Stimulated activated CD4-positive, alpha-beta T cell treated with anti-CD3 and anti-CD28 coated beads, Interleukin-4, amount 100 ng/mL, for 48 hours (primary cell): ENCODE measurements around the gene TNF.
"Not testable (repeated sequence)": the region's sequence is repeated elsewhere in the genome, so short reads cannot be mapped to it uniquely, and the experiment has no call there.

ENCODE experiments used
- DNase-seq, 2 donors: peaks; one replicate each; pipeline ENCODE4 v3.0.0-alpha.2; 2020; ENCODE audit warnings: low read depth in 2 of 2

The TNF gene

DNA sequence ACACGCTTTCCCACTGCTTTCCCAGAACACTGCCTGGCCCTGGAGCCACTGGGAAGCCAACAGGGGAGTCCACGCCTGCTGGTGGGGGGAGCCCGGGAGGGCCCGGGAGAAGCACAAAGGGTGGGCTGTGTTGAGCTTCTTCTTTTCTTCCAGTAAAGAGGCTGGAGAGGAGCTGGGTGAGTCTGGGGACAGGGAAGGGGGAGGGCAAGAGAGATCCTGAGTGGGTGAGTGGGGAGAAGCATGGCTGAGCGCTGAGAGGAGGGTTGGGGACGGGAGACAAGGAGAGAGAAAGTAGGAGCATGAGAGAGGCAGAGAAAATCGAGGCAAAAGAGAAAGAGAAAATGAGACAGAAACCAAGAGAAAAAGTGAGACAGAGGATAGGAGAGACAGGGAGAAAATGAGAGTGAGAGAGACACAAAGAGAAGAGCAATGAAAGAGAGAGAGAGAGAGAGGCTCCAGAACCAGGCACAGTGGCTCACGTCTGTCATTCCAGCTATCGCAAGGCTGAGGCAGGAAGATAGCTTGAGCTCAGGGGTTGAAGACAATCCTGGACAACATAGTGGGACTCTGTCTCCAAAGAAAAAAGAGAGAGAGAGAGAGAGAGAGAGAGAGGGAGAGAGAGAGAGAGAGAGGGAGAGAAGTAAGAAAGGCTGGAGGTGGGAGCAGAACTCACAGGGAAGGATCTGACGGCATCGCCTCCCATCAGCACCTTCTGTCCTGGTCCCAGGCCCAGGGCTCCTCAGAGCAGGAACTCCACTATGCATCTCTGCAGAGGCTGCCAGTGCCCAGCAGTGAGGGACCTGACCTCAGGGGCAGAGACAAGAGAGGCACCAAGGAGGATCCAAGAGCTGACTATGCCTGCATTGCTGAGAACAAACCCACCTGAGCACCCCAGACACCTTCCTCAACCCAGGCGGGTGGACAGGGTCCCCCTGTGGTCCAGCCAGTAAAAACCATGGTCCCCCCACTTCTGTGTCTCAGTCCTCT lies 12.7 kb downstream of the TNF start:
- DNase-seq = no peak

DNA sequence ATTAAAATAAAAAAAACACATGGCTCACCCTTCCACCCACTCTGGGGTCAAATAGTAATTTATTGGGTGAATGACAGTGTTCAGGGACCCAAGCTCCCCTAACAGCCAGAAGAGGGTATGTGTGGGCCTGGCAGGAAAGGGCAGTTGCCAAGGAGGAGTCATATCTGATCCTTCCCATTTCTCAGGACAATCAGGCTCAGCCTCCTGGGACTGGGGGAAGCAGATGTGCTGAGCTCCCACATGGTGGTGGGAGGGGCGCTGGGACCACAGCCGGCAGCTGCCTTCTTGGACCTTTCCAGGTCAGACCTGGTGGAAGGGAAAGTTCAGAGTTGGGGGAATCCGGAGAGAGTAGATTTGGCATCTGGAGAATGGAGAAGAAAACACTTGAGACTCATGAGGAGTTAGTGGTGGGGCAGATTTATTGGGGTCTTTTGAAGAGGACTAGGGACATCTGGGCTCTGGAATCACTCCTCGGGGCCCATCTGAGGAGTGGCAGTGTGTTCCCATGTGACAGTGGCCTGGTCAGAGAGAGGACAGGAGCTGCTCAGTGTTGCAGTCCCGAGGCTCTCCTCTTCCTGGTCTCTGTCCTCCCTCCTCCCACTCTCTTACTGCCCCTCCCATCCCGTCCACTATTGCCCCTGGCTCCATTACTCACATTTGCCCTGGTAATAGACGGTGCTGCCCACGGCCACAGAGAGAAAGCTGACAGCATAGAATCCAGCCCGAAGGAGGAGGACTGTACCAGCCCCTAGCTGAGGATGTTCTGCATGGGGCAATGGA lies 13.7 kb downstream of the TNF start:
- DNase-seq = no peak

DNA sequence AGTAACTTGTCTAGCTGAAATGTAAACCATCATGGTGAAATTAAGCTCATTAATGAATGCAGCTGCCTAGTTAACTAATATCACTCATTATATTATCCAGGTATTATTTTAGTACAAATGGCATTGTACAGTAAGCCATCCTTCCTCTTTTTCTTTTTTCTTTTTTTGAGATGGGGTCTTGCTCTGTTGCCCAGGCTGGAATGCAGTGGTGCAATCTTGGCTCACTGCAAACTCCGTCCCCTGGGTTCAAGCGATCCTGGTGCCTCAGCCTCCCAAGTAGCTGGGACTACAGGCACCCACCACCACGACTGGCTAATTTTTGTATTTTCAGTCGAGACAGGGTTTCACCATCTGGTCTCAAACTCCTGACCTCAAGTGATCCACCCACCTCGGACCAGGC lies 15.3 kb downstream of the TNF start:
- DNase-seq = not testable (repeated sequence)

DNA sequence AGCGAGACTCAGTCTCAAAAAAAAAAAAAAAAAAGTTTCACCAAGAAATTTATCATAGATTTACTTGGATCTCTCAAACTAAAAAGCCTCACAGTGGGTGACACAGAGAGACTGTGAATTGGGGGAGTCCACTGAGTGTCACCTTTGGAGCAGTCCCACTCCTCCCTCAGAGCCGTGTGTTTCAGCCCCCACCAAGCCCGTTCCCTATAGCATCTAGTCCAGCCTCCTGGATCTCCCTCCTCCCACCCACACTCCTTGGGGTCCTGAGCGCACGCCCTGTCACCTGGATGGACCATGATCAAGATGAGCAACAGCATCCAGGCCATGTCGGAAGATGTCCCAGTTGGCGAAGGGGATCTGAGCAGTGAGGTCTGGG lies 17.0 kb downstream of the TNF start:
- DNase-seq = no peak

DNA sequence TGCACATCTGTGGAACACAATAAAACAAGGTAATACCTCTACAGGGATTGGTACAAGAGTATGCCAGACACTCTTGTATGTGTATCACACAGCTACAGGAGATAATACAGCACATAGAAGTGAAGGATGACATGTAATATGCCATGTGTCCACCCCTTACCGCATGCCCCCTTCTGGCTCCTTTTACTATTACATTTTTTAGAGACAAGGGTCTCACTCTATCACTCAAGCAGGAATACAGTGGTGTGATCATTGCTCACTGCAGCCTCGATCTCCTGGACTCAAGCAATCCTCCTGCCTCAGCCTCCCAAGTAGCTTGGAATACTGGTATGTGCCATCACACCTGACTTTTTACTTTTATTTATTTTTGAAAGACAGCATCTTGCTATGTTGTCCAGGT lies 21.6 kb downstream of the TNF start:
- DNase-seq = no peak

DNA sequence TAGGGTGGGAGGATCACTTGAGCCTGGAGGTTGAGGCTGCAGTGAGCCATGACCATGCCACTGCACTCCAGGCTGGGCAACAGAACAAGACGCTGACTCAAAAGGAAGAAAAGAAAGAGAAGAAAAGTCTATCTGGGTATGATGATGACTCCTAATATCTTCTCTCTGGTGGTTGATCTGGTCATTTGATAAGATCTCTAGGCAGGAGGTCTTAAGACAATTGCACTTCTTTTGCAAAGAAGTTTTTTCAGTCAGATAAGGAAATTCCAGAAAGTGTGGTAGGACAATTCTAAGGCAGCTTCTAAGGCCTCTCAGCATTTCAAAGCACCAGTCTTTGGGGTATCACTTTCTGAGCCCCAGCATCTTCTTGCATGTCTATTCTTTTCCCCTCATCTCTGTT lies 32.0 kb downstream of the TNF start:
- no peak for DNase-seq

DNA sequence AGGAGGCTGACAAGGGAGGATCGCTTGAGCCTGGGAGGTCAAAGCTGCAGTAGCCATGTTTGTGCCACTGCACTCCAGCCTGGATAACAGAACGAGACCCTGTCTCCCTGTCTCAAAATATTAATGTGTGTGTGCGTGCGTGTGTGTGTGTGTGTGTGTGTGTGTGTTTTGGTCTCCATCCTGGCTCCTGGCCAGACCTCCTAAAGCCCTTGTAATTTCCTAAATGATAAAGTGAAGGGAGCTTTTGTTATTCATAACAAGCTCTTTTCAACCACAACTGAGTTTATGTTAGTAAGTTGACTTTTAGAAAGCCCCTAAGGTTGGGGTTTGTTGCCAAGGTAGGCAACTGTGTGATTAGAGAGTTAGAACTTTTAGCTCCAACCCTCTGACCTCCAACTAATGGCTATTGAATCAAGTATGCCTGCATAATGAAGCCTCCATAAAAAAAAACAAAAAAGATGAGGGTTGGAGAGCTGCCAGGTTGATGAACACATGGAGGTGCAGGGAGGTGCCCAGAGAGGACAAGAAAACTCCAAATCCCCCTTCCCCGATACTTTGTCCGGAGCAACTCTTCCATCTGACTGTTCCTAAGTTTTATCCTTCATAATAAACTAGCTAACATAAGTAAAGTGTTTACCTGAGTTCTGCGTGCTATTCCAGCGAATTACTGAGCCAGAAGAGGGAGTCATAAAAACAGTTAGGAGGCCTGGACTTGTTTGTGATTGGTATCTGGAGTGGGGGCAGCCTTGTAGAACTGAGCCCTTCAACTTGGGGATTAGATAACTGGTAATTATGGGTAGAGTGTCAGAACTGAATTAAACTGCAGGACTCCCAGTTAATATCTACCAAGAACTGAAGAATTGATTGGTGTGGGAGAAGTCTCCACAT lies 34.4 kb downstream of the TNF start:
- DNase-seq = no peak

DNA sequence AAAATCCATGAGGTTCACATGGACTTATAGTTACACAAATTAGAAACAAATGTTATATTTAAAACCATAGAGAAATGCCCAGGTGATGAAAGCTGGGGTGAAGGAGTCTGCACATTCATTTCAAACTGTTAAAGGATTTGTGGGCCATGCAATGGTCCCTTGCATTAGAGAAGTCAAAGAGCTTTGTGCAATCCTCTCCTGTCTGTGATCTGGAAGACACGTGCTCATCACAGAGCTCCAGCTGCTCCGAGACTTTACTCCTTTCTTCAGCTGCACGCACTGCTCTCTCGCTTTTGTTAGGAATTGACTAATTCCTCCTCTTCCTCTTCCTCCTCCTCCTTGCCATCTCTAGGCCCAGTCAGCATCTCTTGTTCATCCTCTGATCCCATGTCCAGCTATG lies 35.6 kb downstream of the TNF start:
- DNase-seq = no peak

DNA sequence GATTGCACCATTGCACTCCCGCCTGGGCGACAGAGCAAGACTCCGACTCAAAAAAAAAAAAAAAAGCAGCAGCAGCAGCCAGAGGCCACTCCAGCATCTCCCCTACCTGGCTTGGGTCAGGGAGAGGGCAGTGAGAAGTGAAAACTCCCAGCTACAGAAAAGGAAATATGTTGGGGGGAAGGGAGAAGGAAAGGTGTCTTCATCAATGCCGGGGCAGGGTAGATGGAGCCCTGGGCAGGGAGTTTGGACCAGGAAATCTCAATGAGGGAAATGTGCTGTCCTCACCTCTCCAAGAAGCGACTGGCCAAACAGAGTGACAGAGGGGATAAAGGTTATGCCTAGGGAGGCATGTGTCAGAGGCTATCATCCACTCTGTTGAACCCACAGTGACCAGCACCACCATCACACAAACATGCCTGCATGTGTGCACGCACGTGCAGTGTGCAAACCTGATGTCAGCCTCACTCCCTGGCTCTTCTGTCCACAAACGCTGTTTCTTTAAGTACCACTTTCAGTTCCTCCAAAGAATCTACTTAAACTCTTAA lies 38.8 kb downstream of the TNF start:
- DNase-seq = no peak

DNA sequence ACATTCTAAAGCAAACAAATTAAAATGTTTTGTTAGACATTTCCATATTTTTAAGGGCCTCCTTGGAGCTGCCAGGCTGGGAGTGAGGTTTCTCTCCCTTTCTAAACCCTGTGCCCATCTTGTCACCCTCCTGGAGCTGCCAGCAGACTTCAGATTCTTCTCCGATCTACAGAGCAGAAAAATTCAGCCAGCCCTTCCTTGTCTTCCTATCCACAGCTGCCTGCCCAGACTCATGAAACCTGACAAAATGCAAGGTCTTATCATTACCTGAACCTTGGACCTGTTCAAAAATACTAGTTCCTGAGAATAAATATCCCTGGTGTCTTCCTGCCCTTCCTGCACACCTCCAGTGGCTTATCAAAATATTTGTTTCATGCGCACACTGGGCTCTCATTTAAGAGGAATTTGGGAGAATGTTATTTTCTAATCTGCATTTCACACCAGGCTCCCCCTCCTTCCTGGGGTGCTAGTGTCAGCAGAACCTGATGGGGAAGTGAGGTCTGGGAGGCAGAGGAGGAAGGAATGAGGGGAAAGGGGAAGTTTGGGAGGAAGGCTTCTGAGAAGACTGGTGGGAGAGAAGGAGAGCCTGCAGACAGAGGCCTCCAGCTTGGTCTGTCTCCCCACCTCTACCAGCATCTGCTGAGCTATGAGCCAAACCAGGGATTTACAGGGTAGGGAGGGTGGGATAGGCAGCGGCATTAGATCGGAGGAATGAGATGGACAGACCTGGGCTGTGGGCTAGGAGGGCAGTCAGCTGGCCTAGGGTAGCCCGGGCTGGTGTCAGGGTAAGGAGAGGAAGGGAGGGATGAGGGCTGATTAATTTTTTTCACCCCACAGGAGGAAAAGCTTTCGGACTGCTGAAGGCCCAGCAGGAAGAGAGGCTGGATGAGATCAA lies 39.6 kb downstream of the TNF start, which contains the start of gene AIF1:
AIF1 (plus strand) TSS at position 551 of the 895 bp plus-strand sequence; CDS start at position 647, 96 bp downstream.
- DNase-seq = no peak

DNA sequence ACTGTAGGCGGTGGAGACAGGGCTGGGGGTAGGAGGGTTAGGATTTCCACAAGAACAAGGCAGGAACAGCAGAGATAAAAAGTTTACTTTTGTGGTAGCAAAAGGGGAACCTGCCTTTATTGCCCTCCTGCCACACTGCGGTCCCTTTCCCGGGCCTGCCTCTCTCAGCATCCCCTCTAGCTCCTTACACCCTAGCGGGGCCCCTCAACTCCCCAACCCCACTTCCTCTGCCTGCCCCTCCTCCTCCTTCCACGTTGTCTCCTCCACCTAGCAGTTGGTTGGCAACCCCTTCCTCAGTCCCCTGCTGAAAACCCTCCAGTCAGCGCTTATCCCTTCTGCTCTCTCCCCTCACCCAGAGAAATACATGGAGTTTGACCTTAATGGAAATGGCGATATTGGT lies 40.4 kb downstream of the TNF start:
- DNase-seq = no peak

DNA sequence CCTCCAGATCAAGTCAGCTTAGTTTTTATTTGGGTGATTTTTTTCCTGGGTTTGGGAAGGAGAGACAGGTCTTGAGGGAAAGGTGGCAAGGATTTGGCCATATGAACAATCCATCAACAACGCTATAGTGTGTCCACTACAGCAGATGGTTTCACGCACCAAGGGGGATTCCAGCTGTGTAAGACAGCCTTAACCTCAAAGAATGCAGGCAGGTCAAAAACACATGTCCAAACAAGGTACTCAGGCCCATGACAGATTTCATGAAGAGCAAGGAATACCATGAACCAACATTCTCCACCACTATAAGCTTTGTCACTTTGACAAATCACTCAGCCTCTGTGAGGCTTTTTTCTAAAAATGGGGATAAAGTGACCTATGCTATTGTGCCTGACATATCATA lies 41.6 kb downstream of the TNF start:
- no peak for DNase-seq

DNA sequence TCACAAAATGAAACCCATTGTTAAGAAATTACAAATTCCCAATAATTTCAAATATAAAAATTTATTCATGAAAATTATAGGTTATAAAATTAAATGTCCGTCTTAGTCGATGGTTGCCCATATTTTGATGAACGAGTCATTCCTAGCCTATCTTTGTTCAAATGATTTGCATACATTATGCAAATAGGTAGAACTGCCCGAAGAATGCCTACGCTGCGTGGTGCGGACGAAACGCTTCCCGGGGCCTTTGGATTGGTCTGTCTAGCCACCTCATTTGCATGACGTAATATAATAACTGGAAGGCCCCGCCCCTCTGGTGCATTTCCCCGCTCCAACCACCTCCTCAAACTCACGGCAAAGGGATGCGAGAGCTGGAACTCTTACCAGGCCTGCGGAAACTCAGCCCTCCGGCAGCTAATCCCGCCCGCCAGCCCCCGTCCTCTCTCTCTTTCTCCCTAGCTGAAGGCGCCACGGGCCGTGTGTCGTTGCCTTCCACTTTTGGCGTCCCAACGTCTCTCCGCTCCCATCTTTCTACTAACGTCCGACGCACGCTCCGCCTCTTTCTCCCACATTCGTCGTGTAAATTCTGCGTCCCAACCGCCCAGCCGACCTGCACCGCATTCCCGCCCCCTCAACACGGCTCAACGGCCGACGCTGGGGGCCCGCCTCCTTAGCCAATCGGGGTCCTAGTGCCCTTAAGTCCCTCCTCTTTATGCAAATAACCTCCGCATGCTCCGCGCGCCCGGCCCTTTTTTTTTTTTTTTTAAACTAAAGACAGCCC lies 44.6 kb downstream of the TNF start:
- DNase-seq = peak; percentile 91 to 96

DNA sequence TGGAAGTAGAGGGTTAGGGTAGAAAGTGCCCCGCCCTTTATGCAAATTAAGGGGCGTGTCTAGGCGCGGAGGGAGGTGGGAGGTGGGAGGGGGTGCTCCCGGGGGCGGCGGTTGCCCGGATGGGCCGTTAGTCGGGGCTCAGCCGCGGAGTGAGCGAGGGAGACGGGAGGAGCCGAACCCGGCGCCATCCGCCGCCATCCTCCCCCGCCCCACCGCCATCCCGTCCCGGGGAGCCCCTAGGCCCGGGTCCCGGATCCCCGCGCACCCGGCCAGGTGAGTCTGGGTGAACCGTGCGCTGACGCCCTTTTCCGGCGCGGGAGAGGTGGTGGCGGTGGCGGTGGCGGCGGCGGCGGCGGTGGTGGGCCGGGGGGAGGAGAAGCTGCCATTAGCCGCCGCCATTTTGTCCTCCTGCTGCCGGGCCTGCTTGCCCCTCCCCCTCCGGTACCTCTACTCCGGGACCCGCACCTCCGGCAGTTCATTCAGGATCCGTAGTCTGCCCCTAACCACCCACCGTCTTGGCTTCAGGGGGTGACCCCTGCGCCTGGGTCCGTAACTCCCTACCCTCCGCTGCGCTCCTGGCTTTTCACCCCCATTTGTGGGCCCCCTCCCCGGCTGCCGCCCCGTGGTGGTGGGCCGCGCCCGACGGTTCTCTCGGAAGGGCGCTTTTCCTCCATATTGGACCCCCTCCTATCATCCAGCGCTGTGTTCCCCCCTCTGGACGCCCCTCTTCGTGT lies 45.4 kb downstream of the TNF start, which contains the start of gene PRRC2A:
PRRC2A (plus strand) TSS at position 130 of the 734 bp plus-strand sequence. CDS start 2,075 bp downstream, outside the sequence.
- DNase-seq = peak; percentile 95

DNA sequence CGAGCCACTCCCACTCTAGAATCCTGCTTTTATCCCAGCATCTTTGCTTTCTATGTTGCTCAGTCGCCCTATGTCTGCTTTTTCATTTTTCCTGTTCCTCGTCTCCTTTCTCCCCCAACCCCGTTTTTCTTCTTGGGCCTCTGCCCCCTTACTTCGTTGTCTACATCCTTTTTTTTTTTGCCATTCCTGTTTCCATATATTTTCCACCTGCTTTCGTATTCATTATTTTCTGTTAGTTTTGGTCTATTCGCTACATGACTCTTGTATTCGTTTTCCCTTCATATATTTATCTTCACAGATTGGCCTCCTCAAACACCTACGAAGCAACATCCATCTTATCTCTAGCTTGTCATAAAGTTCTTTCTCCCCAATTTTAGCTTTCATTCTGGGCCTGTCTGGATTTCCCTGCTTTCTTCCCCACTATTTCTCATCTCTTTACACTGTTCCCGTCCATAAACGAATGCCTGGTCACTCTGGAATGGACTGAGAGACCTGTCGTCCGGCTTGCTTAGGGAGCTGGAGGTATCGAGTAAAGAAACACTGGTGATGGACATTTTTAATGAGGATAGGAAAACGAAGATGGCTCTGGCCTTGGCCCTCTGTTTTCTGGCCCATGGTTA lies 46.1 kb downstream of the TNF start:
- DNase-seq = no peak

DNA sequence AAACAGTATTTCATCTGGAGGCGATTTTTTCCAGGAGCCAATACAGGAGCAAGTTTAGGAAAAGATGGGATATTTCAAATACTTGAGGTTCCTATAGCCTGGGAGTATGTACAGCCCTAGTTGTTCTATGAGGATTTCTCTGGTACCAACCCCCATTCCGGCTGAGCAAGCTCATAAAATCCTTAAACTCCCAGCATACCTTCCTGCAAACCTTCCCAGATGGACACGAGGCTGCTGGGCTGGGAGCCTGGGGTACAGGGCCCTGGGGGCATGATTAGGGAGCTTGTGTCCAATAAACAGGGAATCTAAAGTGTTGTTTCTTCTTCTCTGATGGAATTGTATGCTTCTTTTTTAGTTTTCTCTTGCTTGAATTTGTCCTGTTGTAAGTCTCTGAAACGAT lies 46.6 kb downstream of the TNF start:
- no peak for DNase-seq

DNA sequence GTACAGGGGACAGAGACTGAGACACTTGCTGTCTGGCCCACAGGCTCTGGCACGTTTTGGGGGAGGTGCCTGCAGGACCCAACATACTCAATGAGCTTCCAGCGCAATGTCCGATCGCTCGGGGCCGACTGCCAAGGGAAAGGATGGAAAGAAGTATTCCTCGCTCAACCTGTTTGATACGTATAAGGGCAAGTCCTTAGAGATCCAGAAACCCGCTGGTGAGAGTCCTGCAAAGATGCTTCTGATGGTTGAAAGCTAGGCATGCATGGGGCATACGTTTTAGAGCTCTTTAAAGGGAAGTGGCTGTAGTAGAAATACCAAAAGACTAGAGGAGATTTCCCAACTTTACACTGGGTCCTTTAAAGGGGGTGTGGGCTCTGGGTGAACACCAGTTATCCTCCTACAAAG lies 47.3 kb downstream of the TNF start:
- no peak for DNase-seq

DNA sequence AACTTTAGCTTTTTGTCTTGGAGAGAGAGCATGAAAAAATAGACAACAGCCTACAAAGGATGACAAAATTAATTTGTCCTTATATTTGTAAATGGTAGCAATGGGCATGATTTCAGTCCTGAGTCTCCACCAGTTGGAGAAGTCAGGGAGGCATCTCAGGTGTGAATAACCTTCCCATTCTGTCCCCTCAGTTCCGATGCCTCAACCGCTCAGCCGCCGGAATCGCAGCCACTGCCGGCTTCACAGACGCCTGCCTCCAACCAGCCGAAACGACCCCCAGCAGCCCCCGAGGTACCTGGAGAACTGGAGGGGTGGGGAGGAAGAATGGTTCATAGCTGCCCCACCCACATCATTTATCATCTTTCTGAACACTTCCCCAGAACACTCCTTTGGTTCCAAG lies 48.7 kb downstream of the TNF start:
- DNase-seq = no peak
